ENCODE measurements around the gene GABRG2.
"Not testable (repeated sequence)": the region's sequence is repeated elsewhere in the genome, so short reads cannot be mapped to it uniquely, and the experiment has no call there.

GABRG2 gene

GRCh38 chr5:162067655-162068411, at the start of gene GABRG2:
GABRG2 (plus strand) TSS chr5:162067773; CDS start chr5:162068000, 227 bp downstream.
- DNase-seq: no peak

GRCh38 chr5:162025312-162025711, 42.3 kb upstream of the GABRG2 start:
- no peak for DNase-seq

GRCh38 chr5:162026803-162027202, 40.8 kb upstream of the GABRG2 start:
- DNase-seq: no peak

GRCh38 chr5:162037431-162037830, 30.1 kb upstream of the GABRG2 start:
- no peak for DNase-seq

GRCh38 chr5:162047279-162047678, 20.3 kb upstream of the GABRG2 start:
- DNase-seq: no peak

- DNase-seq: no peak
Observed at GRCh38 chr5:162052676-162053075, 14.9 kb upstream of the GABRG2 start.

GRCh38 chr5:162055095-162055494, 12.5 kb upstream of the GABRG2 start:
- DNase-seq: not testable (repeated sequence)

GRCh38 chr5:162067162-162067561, 411 bp upstream of the GABRG2 start:
- DNase-seq: no peak

- no peak for DNase-seq
Observed at GRCh38 chr5:162068412-162068811, 839 bp downstream of the GABRG2 start.

- DNase-seq: no peak
Observed at GRCh38 chr5:162068936-162069335, 1.4 kb downstream of the GABRG2 start.

- no peak for DNase-seq
Observed at GRCh38 chr5:162078805-162079204, 11.2 kb downstream of the GABRG2 start.

GRCh38 chr5:162091336-162091735, 23.8 kb downstream of the GABRG2 start:
- DNase-seq: no peak

- no peak for DNase-seq
Observed at GRCh38 chr5:162096448-162096847, 28.9 kb downstream of the GABRG2 start.

- no peak for DNase-seq
Observed at GRCh38 chr5:162107591-162107990, 40.0 kb downstream of the GABRG2 start.

GRCh38 chr5:162119801-162120200, 52.2 kb downstream of the GABRG2 start:
- no peak for DNase-seq

GRCh38 chr5:162128117-162128516, 60.5 kb downstream of the GABRG2 start:
- no peak for DNase-seq

GRCh38 chr5:162132348-162132747, 64.8 kb downstream of the GABRG2 start:
- DNase-seq: no peak

GRCh38 chr5:162139190-162139589, 71.6 kb downstream of the GABRG2 start:
- no peak for DNase-seq

GRCh38 chr5:162154242-162154641, 86.7 kb downstream of the GABRG2 start:
- DNase-seq: no peak

GRCh38 chr5:162160401-162160800, 92.8 kb downstream of the GABRG2 start:
- DNase-seq: no peak

- no peak for DNase-seq
Observed at GRCh38 chr5:162163663-162164062, 96.1 kb downstream of the GABRG2 start.

GRCh38 chr5:162174358-162174974, 106.9 kb downstream of the GABRG2 start:
- DNase-seq: no peak

GRCh38 chr5:162187371-162187770, 119.8 kb downstream of the GABRG2 start:
- DNase-seq: no peak

GRCh38 chr5:162189719-162190118, 122.1 kb downstream of the GABRG2 start:
- no peak for DNase-seq

- DNase-seq: no peak
Observed at GRCh38 chr5:162193012-162193411, 125.4 kb downstream of the GABRG2 start.
